H1 (cell line): Measurements from ENCODE around the gene GIMAP2. TPM values are rescaled to one million over a fixed set of nuclear protein-coding genes. Genes with fewer than 3 reads are reported as not detected.

Experiments used
- CHD2 ChIP-seq: IDR thresholded peaks from 2 replicates; pipeline ENCODE4 v1.6.1; 2012; ENCODE audit warnings: low read length, improper control_type of control experiment
- CHD7 ChIP-seq: fragments of 300-600 bp; sonication (generic); IDR thresholded peaks from 2 replicates; pipeline ENCODE4 v1.7.1; 2012; ENCODE audit warnings: low read length, moderate library complexity, mild to moderate bottlenecking, inconsistent platforms; ENCODE audit not compliant: insufficient replicate concordance
- FOSL1 ChIP-seq: IDR thresholded peaks from 2 replicates; pipeline ENCODE4 v1.6.1; 2011; ENCODE audit warnings: mild to moderate bottlenecking, low read depth, low read length, moderate library complexity; ENCODE audit not compliant: insufficient read depth
- POLR2AphosphoS5 ChIP-seq: IDR thresholded peaks from 2 replicates; pipeline ENCODE4 v1.6.1; 2011; ENCODE audit warnings: low read depth, low read length
- RFX5 ChIP-seq: IDR thresholded peaks from 2 replicates; pipeline ENCODE4 v1.6.1; 2011; ENCODE audit warnings: low read depth, low read length, improper control_type of control experiment, borderline replicate concordance
- RNF2 ChIP-seq: fragments of 200-900, 300-1000 bp; sonication (generic); IDR thresholded peaks from 2 replicates; pipeline ENCODE4 v1.7.1; 2016; ENCODE audit warnings: borderline replicate concordance, low read depth, mild to moderate bottlenecking, antibody characterized with exemption, low read length; ENCODE audit not compliant: poor library complexity, severe bottlenecking; ENCODE audit errors: missing control alignments
- SAP30 ChIP-seq: fragments of 300-600 bp; sonication (generic); IDR thresholded peaks from 2 replicates; pipeline ENCODE4 v1.7.1; 2012; ENCODE audit warnings: low read length, moderate library complexity, mild to moderate bottlenecking, inconsistent platforms; ENCODE audit not compliant: insufficient read depth, insufficient replicate concordance
- SP1 ChIP-seq: IDR thresholded peaks from 2 replicates; pipeline ENCODE4 v1.6.1; 2011; ENCODE audit warnings: low read depth, low read length
- ZNF274 ChIP-seq: IDR thresholded peaks from 2 replicates; pipeline ENCODE4 v1.7.0; 2012; ENCODE audit warnings: low read length, borderline replicate concordance; ENCODE audit errors: extremely low read depth
- polyA plus RNA-seq, 7 experiments: library from polyadenylated mRNA; depleted of rRNA in 3 of 7; stranded (reverse) in 5 of 7; unstranded in 2 of 7; fragments of >200 nt in 5 of 7; fragments of 200-250 nt in 2 of 7; gene quantifications; 1 replicate in 5 of 7; 2 replicates in 1 of 7; 4 replicates in 1 of 7; pipeline versions ENCODE4 v1.2.1 to v1.2.3, GENCODE V29; 2011 to 2013; ENCODE audit warnings: missing spikeins in 2 of 7, mixed read lengths in 2 of 7
- total RNA-seq: library from RNA; stranded (reverse); fragmentation: NEBNext Ultra II Directional; extraction: Animal tissue kit (Norgen Biotek cat#: 25700); gene quantifications from 2 replicates; pipeline ENCODE4 v1.2.1, GENCODE V29; 2021
- TF ChIP-seq, protein P1 (sequence below): IDR thresholded peaks from 2 replicates; pipeline ENCODE4 v1.6.1; 2011; ENCODE audit warnings: low read length, improper control_type of control experiment

Gene GIMAP2
- total and polyA plus RNA-seq, 2 of the 8 experiments (the other 6 are each of a cell fraction or from before 2014, with no cell fraction given), result not detected

- no peak for TF ChIP-seq CHD7
- no peak for TF ChIP-seq FOSL1
- TF ChIP-seq ZNF274, result no peak
- no peak for TF ChIP-seq SAP30
- TF ChIP-seq, protein P1, sequence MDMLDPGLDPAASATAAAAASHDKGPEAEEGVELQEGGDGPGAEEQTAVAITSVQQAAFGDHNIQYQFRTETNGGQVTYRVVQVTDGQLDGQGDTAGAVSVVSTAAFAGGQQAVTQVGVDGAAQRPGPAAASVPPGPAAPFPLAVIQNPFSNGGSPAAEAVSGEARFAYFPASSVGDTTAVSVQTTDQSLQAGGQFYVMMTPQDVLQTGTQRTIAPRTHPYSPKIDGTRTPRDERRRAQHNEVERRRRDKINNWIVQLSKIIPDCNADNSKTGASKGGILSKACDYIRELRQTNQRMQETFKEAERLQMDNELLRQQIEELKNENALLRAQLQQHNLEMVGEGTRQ, result no peak
- no peak for TF ChIP-seq POLR2AphosphoS5
- TF ChIP-seq SP1, result no peak
- TF ChIP-seq RFX5, result no peak
- no peak for TF ChIP-seq RNF2
- TF ChIP-seq CHD2, result no peak
These were observed 53.1 kb downstream of the GIMAP2 start (continued) for GRCh38 chr7:150738591-150739001.
